Measurements from ENCODE around the gene DPM1.

DPM1 gene

DNA sequence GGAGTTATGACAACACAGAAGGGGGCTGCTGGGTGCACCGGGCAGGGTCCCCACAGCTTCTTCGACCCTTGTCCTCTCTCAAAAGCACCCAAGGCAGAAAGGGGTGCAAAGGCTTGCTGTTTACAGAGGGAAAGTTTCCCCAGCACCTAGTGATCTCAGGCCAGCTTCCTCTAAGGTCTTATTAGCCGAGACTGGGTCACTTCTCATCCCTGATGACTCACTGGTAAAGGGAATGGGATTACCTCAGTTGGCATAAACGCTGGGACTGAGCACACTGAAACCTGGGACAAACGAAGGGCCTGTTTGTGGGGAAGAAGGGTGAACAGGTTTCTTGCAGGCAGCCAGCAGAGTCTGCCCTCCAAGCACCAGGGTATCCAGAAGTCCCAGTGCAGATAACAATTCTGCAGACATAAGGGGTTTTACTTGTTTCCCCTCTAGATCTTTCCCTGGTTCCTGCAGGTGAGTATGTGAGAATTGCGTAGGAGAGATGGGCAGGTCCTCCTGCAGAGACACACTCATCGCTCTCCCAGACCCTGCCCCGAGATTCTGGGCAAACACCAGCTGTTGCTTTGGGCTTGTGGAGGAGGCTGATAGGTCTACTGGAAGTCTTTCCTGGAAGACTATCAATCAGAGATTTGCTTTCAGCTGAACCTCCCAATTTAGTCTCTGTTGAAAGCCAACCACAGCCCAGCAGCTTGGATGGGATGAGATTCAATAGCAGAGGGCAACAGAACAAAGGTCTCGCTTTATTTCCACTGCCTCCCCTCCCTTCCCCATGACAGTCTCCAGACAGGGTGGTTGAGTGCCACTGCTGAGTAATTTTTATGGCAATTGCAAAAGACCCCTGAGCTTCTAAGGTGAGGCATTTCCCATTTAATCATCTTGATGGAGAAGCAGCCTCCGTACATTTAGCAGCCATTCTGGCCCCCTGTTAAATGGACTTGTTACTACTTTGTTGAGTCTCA lies 38.9 kb upstream of the DPM1 start:
- no peak for FAIRE-seq
- no peak for DNase-seq (ENCODE audit: insufficient read length, low spot score)
- TF ChIP-seq POU2F2 (IDR thresholded peaks at IDR 0.05; ENCODE audit: low read depth, low read length) (no peak), POLR2A (IDR thresholded peaks at IDR 0.05; ENCODE audit: low read depth, low read length) (no peak), PAX5 (IDR thresholded peaks at IDR 0.05; ENCODE audit: insufficient read depth, low read length, severe bottlenecking) (no peak), SPI1 (IDR thresholded peaks at IDR 0.05; ENCODE audit: low read depth, low read length) (no peak), POLR2AphosphoS5 (IDR thresholded peaks at IDR 0.05; ENCODE audit: low read depth, low read length) (no peak), TAF1 (IDR thresholded peaks at IDR 0.05; ENCODE audit: low read depth, low read length) (no peak)

DNA sequence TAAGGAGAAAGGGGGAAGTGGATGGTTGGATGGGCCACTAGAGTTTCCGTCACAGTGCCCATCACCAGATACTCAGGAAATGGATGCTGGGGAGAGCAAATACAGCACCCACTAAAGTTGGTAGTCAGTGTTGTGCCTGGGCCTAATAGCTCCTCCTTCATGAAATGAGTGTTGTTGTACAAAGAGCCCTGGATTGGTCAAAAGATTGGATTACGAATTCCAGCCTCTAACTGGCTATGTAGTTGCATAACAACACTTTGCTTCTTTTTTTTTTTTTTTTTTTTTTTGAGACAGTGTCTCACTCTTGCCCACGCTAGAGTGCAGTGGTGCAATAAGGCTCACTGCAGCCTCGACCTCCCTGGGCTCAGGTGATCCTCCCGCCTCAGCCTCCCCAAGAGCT lies 37.2 kb upstream of the DPM1 start:
- DNase-seq (ENCODE audit: insufficient read length, low spot score) (no peak), FAIRE-seq (no peak)
- TF ChIP-seq SPI1 (IDR thresholded peaks at IDR 0.05; ENCODE audit: low read depth, low read length), result no peak
- no peak for TF ChIP-seq TAF1 (IDR thresholded peaks at IDR 0.05; ENCODE audit: low read depth, low read length)
- TF ChIP-seq POLR2A (IDR thresholded peaks at IDR 0.05; ENCODE audit: low read depth, low read length), result no peak
- TF ChIP-seq POU2F2 (IDR thresholded peaks at IDR 0.05; ENCODE audit: low read depth, low read length), result no peak
- TF ChIP-seq PAX5 (IDR thresholded peaks at IDR 0.05; ENCODE audit: insufficient read depth, low read length, severe bottlenecking), result no peak
- no peak for TF ChIP-seq POLR2AphosphoS5 (IDR thresholded peaks at IDR 0.05; ENCODE audit: low read depth, low read length)

DNA sequence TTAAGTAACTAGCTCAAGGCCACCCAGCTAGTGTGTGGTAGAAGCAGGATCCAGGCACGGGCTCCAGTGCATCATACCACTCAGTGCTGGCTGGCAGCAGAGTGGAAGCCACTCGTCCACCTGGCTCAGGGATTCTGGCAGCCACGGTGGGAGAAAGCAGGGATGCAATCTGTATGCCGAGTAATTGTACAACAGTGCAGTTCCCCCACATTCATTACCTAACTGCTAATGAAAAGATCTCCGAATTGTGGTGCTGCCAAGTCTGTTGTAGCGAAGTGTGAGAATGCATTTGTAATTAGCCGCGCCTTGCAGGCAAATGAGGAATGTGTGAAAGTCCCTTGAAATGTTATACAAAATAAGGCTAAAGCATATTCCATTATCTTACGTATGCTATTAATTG lies 35.5 kb upstream of the DPM1 start:
- FAIRE-seq (no peak), DNase-seq (ENCODE audit: insufficient read length, low spot score) (no peak)
- TF ChIP-seq PAX5 (IDR thresholded peaks at IDR 0.05; ENCODE audit: insufficient read depth, low read length, severe bottlenecking) (no peak), POLR2AphosphoS5 (IDR thresholded peaks at IDR 0.05; ENCODE audit: low read depth, low read length) (no peak), TAF1 (IDR thresholded peaks at IDR 0.05; ENCODE audit: low read depth, low read length) (no peak), POU2F2 (IDR thresholded peaks at IDR 0.05; ENCODE audit: low read depth, low read length) (no peak), SPI1 (IDR thresholded peaks at IDR 0.05; ENCODE audit: low read depth, low read length) (no peak), POLR2A (IDR thresholded peaks at IDR 0.05; ENCODE audit: low read depth, low read length) (no peak)

DNA sequence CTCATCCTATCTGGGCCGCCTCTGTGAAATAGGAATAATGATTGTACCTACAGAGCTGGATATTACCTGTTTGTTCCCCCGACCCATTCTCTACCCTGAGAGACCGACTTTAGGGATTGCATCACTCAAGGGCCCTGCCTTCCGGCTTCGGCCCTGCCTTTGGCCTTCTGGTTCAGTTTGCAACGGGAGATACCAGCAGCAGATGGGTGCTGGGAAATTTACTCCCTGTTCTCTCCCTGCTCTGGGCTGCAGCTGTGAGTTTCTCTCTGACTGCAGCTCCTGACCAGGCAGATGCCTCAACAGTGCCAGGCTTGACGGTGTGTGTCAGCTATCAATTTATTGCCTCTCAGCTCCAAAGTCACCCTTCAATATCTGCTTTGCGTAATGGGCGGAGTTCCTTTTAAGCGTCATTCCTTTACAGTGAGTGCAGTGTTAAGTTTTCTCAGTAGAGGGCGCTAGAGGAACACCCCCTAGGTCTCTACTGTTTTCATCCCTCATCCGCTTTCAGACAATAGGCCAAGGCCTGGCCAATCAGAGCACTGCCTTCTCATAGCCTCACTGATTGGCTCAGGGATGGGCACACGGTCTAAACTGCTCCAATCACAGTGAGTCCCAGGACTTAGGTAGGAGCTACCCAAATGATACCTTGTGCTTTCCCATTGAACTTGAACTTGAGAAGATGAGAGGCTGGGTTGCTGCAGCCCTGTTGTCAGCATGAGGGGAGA lies 34.6 kb upstream of the DPM1 start:
- DNase-seq (ENCODE audit: insufficient read length, low spot score), result peak; percentile 48
- TF ChIP-seq SPI1 (IDR thresholded peaks at IDR 0.05; ENCODE audit: low read depth, low read length) (no peak), POLR2A (IDR thresholded peaks at IDR 0.05; ENCODE audit: low read depth, low read length) (no peak), POU2F2 (IDR thresholded peaks at IDR 0.05; ENCODE audit: low read depth, low read length) (no peak), POLR2AphosphoS5 (IDR thresholded peaks at IDR 0.05; ENCODE audit: low read depth, low read length) (no peak), PAX5 (IDR thresholded peaks at IDR 0.05; ENCODE audit: insufficient read depth, low read length, severe bottlenecking) (no peak), TAF1 (IDR thresholded peaks at IDR 0.05; ENCODE audit: low read depth, low read length) (no peak)
- FAIRE-seq, result no peak

DNA sequence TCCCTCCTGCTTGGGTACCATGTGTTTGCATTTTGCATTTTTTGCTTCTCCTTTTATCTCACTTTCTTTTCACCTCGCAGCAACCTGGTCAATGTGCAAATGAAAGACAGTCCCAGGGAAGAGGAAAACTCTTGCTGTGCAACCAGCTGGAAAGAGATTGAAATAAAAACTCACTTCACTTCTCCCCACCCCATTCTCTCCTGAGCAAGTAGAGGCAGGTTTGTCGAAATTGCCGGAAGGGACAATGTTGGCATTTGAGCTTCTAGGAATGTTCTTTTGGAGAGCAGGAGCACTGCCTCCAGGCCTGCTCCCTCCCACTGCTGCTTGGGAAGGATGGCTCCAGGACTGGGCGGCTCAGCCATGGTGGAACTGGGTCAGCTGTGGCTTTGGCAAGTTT lies 34.0 kb upstream of the DPM1 start:
- TF ChIP-seq POU2F2 (IDR thresholded peaks at IDR 0.05; ENCODE audit: low read depth, low read length) (no peak), SPI1 (IDR thresholded peaks at IDR 0.05; ENCODE audit: low read depth, low read length) (no peak), POLR2AphosphoS5 (IDR thresholded peaks at IDR 0.05; ENCODE audit: low read depth, low read length) (no peak), PAX5 (IDR thresholded peaks at IDR 0.05; ENCODE audit: insufficient read depth, low read length, severe bottlenecking) (no peak), TAF1 (IDR thresholded peaks at IDR 0.05; ENCODE audit: low read depth, low read length) (no peak), POLR2A (IDR thresholded peaks at IDR 0.05; ENCODE audit: low read depth, low read length) (no peak)
- DNase-seq (ENCODE audit: insufficient read length, low spot score) (no peak), FAIRE-seq (no peak)

DNA sequence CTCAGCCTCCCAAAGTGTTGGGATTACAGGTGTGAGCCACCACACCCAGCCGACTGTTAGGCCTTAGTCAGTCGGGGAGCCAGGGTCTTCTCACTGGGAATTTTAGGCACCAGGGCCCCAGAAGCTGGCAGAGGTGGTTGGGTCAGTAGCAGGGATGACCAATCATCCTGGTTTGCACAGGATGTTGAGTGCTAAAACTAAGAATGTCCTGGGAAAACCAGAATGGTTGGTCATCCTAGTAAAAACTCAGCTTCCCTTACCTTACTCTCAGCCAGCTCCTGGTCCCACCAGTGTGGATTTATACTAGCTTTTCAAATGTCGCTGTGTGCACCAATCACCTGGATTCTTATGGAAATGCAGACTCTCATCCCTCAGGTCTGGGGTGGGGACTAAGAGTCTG lies 32.7 kb upstream of the DPM1 start:
- no peak for FAIRE-seq
- TF ChIP-seq POU2F2 (IDR thresholded peaks at IDR 0.05; ENCODE audit: low read depth, low read length) (no peak), POLR2A (IDR thresholded peaks at IDR 0.05; ENCODE audit: low read depth, low read length) (no peak), TAF1 (IDR thresholded peaks at IDR 0.05; ENCODE audit: low read depth, low read length) (no peak), PAX5 (IDR thresholded peaks at IDR 0.05; ENCODE audit: insufficient read depth, low read length, severe bottlenecking) (no peak), POLR2AphosphoS5 (IDR thresholded peaks at IDR 0.05; ENCODE audit: low read depth, low read length) (no peak), SPI1 (IDR thresholded peaks at IDR 0.05; ENCODE audit: low read depth, low read length) (no peak)
- no peak for DNase-seq (ENCODE audit: insufficient read length, low spot score)

DNA sequence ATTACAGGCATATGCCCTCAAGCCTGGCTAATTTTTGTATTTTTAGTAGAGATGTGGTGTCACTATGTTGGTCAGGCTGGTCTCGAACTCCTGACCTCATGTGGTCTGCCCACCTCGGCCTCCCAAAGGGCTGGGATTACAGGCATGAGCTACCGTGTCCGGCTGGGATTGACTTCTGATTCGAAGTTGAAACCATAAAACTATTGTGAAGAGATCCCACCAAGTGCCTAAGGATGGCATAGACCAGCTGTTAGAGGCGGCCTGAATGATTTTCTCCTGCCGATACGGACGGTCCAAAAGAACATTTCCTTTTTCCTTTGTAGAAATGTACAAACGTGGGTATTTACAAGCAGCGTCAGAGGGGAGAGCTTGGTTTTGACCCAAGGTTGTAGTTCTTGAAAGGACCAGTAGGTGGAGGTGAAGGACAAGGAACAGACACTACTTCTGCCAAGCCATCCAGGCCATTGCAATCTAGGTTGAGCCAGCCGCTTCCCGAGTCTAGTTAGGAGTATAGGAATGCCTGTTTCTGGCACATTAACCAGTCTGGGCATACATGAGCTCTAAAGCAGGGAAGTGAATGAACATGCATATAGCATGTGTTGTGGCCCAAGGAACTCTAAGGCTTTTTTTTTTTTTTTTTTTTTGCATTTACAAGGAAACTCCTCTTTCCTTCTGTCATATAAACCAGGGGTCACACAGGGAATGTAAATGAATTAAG lies 29.3 kb upstream of the DPM1 start:
- DNase-seq (ENCODE audit: insufficient read length, low spot score), result peak; percentile 54
- peak; percentile 67 for FAIRE-seq
- TF ChIP-seq SPI1 (IDR thresholded peaks at IDR 0.05; ENCODE audit: low read depth, low read length), result no peak
- no peak for TF ChIP-seq POLR2A (IDR thresholded peaks at IDR 0.05; ENCODE audit: low read depth, low read length)
- no peak for TF ChIP-seq PAX5 (IDR thresholded peaks at IDR 0.05; ENCODE audit: insufficient read depth, low read length, severe bottlenecking)
- TF ChIP-seq POLR2AphosphoS5 (IDR thresholded peaks at IDR 0.05; ENCODE audit: low read depth, low read length), result no peak
- TF ChIP-seq TAF1 (IDR thresholded peaks at IDR 0.05; ENCODE audit: low read depth, low read length), result no peak
- TF ChIP-seq POU2F2 (IDR thresholded peaks at IDR 0.05; ENCODE audit: low read depth, low read length), result no peak

DNA sequence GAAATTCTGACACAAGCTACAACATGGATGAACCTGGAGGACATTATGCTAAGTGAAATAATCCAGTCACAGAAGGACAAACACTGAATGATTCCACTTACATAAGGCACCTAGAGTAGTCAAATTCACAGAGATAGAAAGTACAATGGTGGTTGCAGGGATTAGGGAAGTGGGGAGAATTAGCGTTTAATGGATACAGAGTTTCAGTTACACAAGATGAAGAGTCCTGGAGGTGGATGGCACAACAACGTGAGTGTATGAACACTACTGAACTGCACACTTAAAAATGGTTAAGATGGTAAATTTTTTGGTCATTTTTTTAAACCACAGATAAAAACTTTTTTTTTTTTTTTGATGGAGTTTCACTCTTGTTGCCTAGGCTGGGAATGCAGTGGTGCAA lies 25.0 kb upstream of the DPM1 start:
- FAIRE-seq (no peak), DNase-seq (ENCODE audit: insufficient read length, low spot score) (no peak)
- TF ChIP-seq SPI1 (IDR thresholded peaks at IDR 0.05; ENCODE audit: low read depth, low read length), result no peak
- TF ChIP-seq TAF1 (IDR thresholded peaks at IDR 0.05; ENCODE audit: low read depth, low read length), result no peak
- TF ChIP-seq POU2F2 (IDR thresholded peaks at IDR 0.05; ENCODE audit: low read depth, low read length), result no peak
- TF ChIP-seq POLR2A (IDR thresholded peaks at IDR 0.05; ENCODE audit: low read depth, low read length), result no peak
- TF ChIP-seq POLR2AphosphoS5 (IDR thresholded peaks at IDR 0.05; ENCODE audit: low read depth, low read length), result no peak
- TF ChIP-seq PAX5 (IDR thresholded peaks at IDR 0.05; ENCODE audit: insufficient read depth, low read length, severe bottlenecking), result no peak
